Superior temporal gyrus (tissue), 1 donor: ENCODE measurements around the gene LZTR1.
"Not testable (repeated sequence)": the region's sequence is repeated elsewhere in the genome, so short reads cannot be mapped to it uniquely, and the experiment has no call there.

ENCODE experiments used
- DNase-seq: peaks from one replicate; pipeline ENCODE4 v3.0.0-alpha.2; 2016; ENCODE audit errors: extremely low spot score

The LZTR1 gene

GRCh38 chr22:20965888-20966855, 15.9 kb upstream of the LZTR1 start:
- DNase-seq: no peak

- DNase-seq: no peak
Measured at GRCh38 chr22:20966883-20967696, 15.0 kb upstream of the LZTR1 start, which contains the start of gene AIFM3. TSS of gene AIFM3 (plus strand) at chr22:20967255. CDS start at chr22:20967945, 690 bp downstream.

- DNase-seq: no peak
Measured at GRCh38 chr22:20967697-20968211, 14.3 kb upstream of the LZTR1 start.

- no peak for DNase-seq
Measured at GRCh38 chr22:20968281-20968977, 13.7 kb upstream of the LZTR1 start.

- DNase-seq: no peak
Measured at GRCh38 chr22:20970939-20971657, 11.0 kb upstream of the LZTR1 start.

GRCh38 chr22:20972014-20972694, 9.9 kb upstream of the LZTR1 start:
- not testable (repeated sequence) for DNase-seq

- DNase-seq: no peak
Measured at GRCh38 chr22:20972933-20973577, 9.0 kb upstream of the LZTR1 start.

- DNase-seq: no peak
Measured at GRCh38 chr22:20973634-20974286, 8.3 kb upstream of the LZTR1 start.

- no peak for DNase-seq
Measured at GRCh38 chr22:20974336-20974955, 7.7 kb upstream of the LZTR1 start.

GRCh38 chr22:20975541-20976290, 6.4 kb upstream of the LZTR1 start:
- no peak for DNase-seq

- no peak for DNase-seq
Measured at GRCh38 chr22:20976291-20976877, 5.7 kb upstream of the LZTR1 start.

GRCh38 chr22:20977019-20977418, 5.1 kb upstream of the LZTR1 start:
- DNase-seq: no peak

- no peak for DNase-seq
Measured at GRCh38 chr22:20977516-20978170, 4.5 kb upstream of the LZTR1 start.

GRCh38 chr22:20978419-20978818, 3.7 kb upstream of the LZTR1 start:
- DNase-seq: no peak

- no peak for DNase-seq
Measured at GRCh38 chr22:20979243-20979809, 2.8 kb upstream of the LZTR1 start.

- no peak for DNase-seq
Measured at GRCh38 chr22:20979940-20980453, 2.1 kb upstream of the LZTR1 start.

- DNase-seq: no peak
Measured at GRCh38 chr22:20980523-20980922, 1.6 kb upstream of the LZTR1 start.
